SK-N-SH (cell line): ENCODE measurements around the gene CLTCL1. TPM values are rescaled to one million over a fixed set of nuclear protein-coding genes. Genes with fewer than 3 reads are reported as not detected.

Source experiments
- CTCF ChIA-PET: fragments of 300-600, 350-600 bp; formaldehyde crosslinking; extraction: SDS; loops from one replicate; lab custom pipeline; 2021; lab: Yijun Ruan, JAX
- POLR2A ChIA-PET: fragments of 350-600 bp; sonication (Branson Sonifier 250); formaldehyde crosslinking; extraction: SDS; loops from one replicate; lab custom pipeline; 2020; ENCODE audit warnings: antibody characterized with exemption, inconsistent platforms; lab: Yijun Ruan, JAX
- DNase-seq: peaks from one replicate; pipeline ENCODE4 v3.0.0; 2012
- H2AFZ ChIP-seq: fragments of 200-600 bp; sonication (generic); 2 replicates; pipeline ENCODE4 v1.8.1; 2016; ENCODE audit warnings: antibody characterized with exemption, mild to moderate bottlenecking, low read depth
- H3F3A ChIP-seq: fragments of 200-600 bp; sonication (generic); replicated peaks from 2 replicates; pipeline ENCODE3; 2016; ENCODE audit warnings: antibody characterized with exemption, mild to moderate bottlenecking; ENCODE audit not compliant: insufficient read depth
- H3K27ac ChIP-seq, 2 experiments: fragments of 200-500 bp in 1 of 2; fragments of 200-600 bp in 1 of 2; sonication (Bioruptor generic) in 1 of 2; sonication (generic), shearing (Covaris generic) in 1 of 2; 2 replicates each; pipeline versions ENCODE4 v1.5.1 to v1.6.1; 2014 to 2016; ENCODE audit warnings: low read depth in 2 of 2, inconsistent platforms in 1 of 2, low read length in 1 of 2, mild to moderate bottlenecking in 1 of 2, mixed read lengths in 1 of 2
- H3K27me3 ChIP-seq: fragments of 200-600 bp; sonication (generic), shearing (Covaris generic); 2 replicates; pipeline ENCODE4 v1.6.1; 2016; ENCODE audit warnings: mixed run types; ENCODE audit not compliant: insufficient read depth
- H3K36me3 ChIP-seq, 2 experiments: fragments of 200-500 bp in 1 of 2; fragments of 200-600 bp in 1 of 2; sonication (Bioruptor generic) in 1 of 2; sonication (generic) in 1 of 2; replicated peaks in 1 of 2; 2 replicates each; pipeline versions ENCODE3 to v1.5.1; 2014 to 2016; ENCODE audit warnings: low read length in 1 of 2, mild to moderate bottlenecking in 1 of 2; ENCODE audit not compliant: insufficient read depth in 2 of 2, control insufficient read depth in 1 of 2
- H3K4me1 ChIP-seq, 2 experiments: fragments of 200-500 bp in 1 of 2; fragments of 200-600 bp in 1 of 2; sonication (Bioruptor generic) in 1 of 2; sonication (generic), shearing (Covaris generic) in 1 of 2; 2 replicates each; pipeline versions ENCODE4 v1.5.1 to v1.6.1; 2014 to 2016; ENCODE audit warnings: low read depth in 1 of 2, low read length in 1 of 2, mixed run types in 1 of 2; ENCODE audit not compliant: insufficient read depth in 2 of 2, control insufficient read depth in 1 of 2
- H3K4me2 ChIP-seq: fragments of 200-600 bp; sonication (generic), shearing (Covaris generic); 2 replicates; pipeline ENCODE4 v1.6.1; 2017; ENCODE audit warnings: mixed run types
- H3K4me3 ChIP-seq, 2 experiments: fragments of 200-500 bp in 1 of 2; fragments of 200-600 bp in 1 of 2; sonication (Bioruptor generic) in 1 of 2; sonication (generic), shearing (Covaris generic) in 1 of 2; 2 replicates each; pipeline versions ENCODE4 v1.5.1 to v1.8.1; 2014 to 2016; ENCODE audit warnings: low read depth in 2 of 2, inconsistent platforms in 1 of 2, low read length in 1 of 2, mild to moderate bottlenecking in 1 of 2, mixed read lengths in 1 of 2, moderate library complexity in 1 of 2
- H3K79me2 ChIP-seq: fragments of 200-600 bp; sonication (generic); 2 replicates; pipeline ENCODE4 v1.8.1; 2017; ENCODE audit warnings: mild to moderate bottlenecking; ENCODE audit not compliant: insufficient read depth
- H3K9ac ChIP-seq: fragments of 200-600 bp; sonication (generic); 2 replicates; pipeline ENCODE4 v1.6.1; 2017; ENCODE audit warnings: mixed run types
- H3K9me2 ChIP-seq: fragments of 200-600 bp; sonication (generic); 2 replicates; pipeline ENCODE4 v1.6.1; 2017; ENCODE audit warnings: mixed run types
- H3K9me3 ChIP-seq: fragments of 200-600 bp; sonication (generic); 2 replicates; pipeline ENCODE4 v1.6.1; 2017; ENCODE audit warnings: mixed run types, mild to moderate bottlenecking, moderate library complexity
- H4K20me1 ChIP-seq: fragments of 200-600 bp; sonication (generic); 2 replicates; pipeline ENCODE4 v1.6.1; 2017; ENCODE audit warnings: mild to moderate bottlenecking, mixed run types; ENCODE audit not compliant: insufficient read depth
- CHD2 ChIP-seq: fragments of 150-350 bp; IDR thresholded peaks from 2 replicates; pipeline ENCODE4 v1.6.1; 2018; ENCODE audit warnings: low read length; ENCODE audit not compliant: partially characterized antibody
- CTCF ChIP-seq: fragments of 200-600 bp; sonication (generic); IDR thresholded peaks from 2 replicates; pipeline ENCODE4 v1.6.1; 2017; ENCODE audit warnings: antibody characterized with exemption, mild to moderate bottlenecking, moderate library complexity
- FOXJ3 ChIP-seq: sonication (generic); formaldehyde crosslinking; IDR thresholded peaks from 2 replicates; pipeline ENCODE4 v1.5.1; 2020; ENCODE audit warnings: mild to moderate bottlenecking, missing genetic modification reagents
- FOXM1 ChIP-seq: IDR thresholded peaks from 2 replicates; pipeline ENCODE4 v1.4.0; 2012; ENCODE audit warnings: low read depth, mild to moderate bottlenecking
- GATA2 ChIP-seq: sonication (generic); formaldehyde crosslinking; IDR thresholded peaks from 2 replicates; pipeline ENCODE4 v1.5.0; 2020; ENCODE audit warnings: mild to moderate bottlenecking, missing genetic modification reagents
- POLR2AphosphoS5 ChIP-seq: IDR thresholded peaks from 2 replicates; pipeline ENCODE4 v1.6.1; 2012; ENCODE audit warnings: low read depth, low read length
- SMC3 ChIP-seq: IDR thresholded peaks from 2 replicates; pipeline ENCODE4 v1.6.1; 2012; ENCODE audit warnings: low read depth, low read length, improper control_type of control experiment
- TAF1 ChIP-seq: IDR thresholded peaks from 2 replicates; pipeline ENCODE4 v1.6.1; 2012; ENCODE audit warnings: low read depth, mild to moderate bottlenecking, low read length, moderate library complexity, borderline replicate concordance
- WGBS: methylation state at CpG from one replicate; pipeline ENCODE4 v1.1.6; 2017; ENCODE audit warnings: low lambda C conversion rate; 5-methylcytosine and 5-hydroxymethylcytosine counted together
- polyA plus RNA-seq, 3 experiments: library from polyadenylated mRNA; depleted of rRNA; stranded (reverse); fragments of >200 nt; gene quantifications; 2 replicates each; pipeline ENCODE4 v1.2.3, GENCODE V29; 2012

The CLTCL1 gene
- polyA plus RNA-seq, 1 of the 3 experiments (the other 2 are of a cell fraction) = 6.7 TPM

- no peak overlapping the region; the same call in 1 of the 2 replicates for H2AFZ ChIP-seq
- H3K4me2 ChIP-seq = no peak overlapping the region
- POLR2A ChIA-PET = no interaction called here
Measured at GRCh38 chr22:19169947-19170318, 121.6 kb downstream of the CLTCL1 start.

GRCh38 chr22:19169002-19169946 is 122.2 kb downstream of the CLTCL1 start:
- no peaks in the 10 kb centered on the region for H3K9me2 ChIP-seq
- no peak overlapping the region for H3K9ac ChIP-seq
- peaks cover 39% of the 10 kb centered on the region for H3K27me3 ChIP-seq
- peak overlapping the region; percentile 59; the same call in 1 of the 2 replicates for H2AFZ ChIP-seq
- H3K4me2 ChIP-seq = no peak overlapping the region
- no peaks in the 10 kb centered on the region for H3K36me3 ChIP-seq
- H3K9me3 ChIP-seq = no peaks in the 10 kb centered on the region
- ChIA-PET CTCF (interaction anchor here (1.2 to 1.8 kb wide), 3 partner anchors 10 to 510 kb away, joined by 3 to 7 read pairs (median 4); partner anchors contain the start of gene ESS2), POLR2A (no interaction called here)
- TF ChIP-seq GATA2 (CRISPR knock-in tag) = 0 out of 2 replicates have a peak, but pooled peaks have one; percentile 7
- TF ChIP-seq POLR2AphosphoS5 = no peak
- no peak for TF ChIP-seq CHD2
- TF ChIP-seq TAF1 = no peak
- peak overlapping the region in 1 of 2 experiments; percentile 21; a peak in 1 of 4 replicates for H3K4me3 ChIP-seq
- DNase-seq = peak; percentile 60
- 0 out of 2 replicates have a peak, but pooled peaks cover 6% of the 10 kb centered on the region for H4K20me1 ChIP-seq
- peaks cover 29% of the 10 kb centered on the region for H3K79me2 ChIP-seq
- H3K27ac ChIP-seq = no peak overlapping the region
- H3K4me1 ChIP-seq = peaks cover 15 to 32% of the 10 kb centered on the region in 2 experiments
- WGBS = 21% methylated on average over 31 of the region's 58 CpGs
- no peaks in the 10 kb centered on the region for H3F3A ChIP-seq

More at GRCh38 chr22:19169947-19170318, 121.6 kb downstream of the CLTCL1 start:
- no peak for DNase-seq
- H3K27me3 ChIP-seq = peaks cover 39% of the 10 kb centered on the region
- no peaks in the 10 kb centered on the region for H3K9me2 ChIP-seq
- H4K20me1 ChIP-seq = peaks cover 9% of the 10 kb centered on the region; the same call in 1 of the 2 replicates
- H3K27ac ChIP-seq = no peak overlapping the region
- CTCF ChIA-PET = interaction anchor here (1.3 to 1.8 kb wide), 2 partner anchors 10 to 25 kb away, joined by 3 to 7 read pairs; partner anchors contain the start of gene ESS2
- H3K9me3 ChIP-seq = no peaks in the 10 kb centered on the region
- 75% methylated on average over 2 of the region's 7 CpGs for WGBS
- no peaks in the 10 kb centered on the region for H3F3A ChIP-seq
- TF ChIP-seq SMC3 = no peak
- no peak for TF ChIP-seq FOXJ3
- no peak overlapping the region for H3K4me3 ChIP-seq
- no peaks in the 10 kb centered on the region for H3K36me3 ChIP-seq
- no peak overlapping the region for H3K9ac ChIP-seq
- peaks cover 34% of the 10 kb centered on the region for H3K79me2 ChIP-seq
- H3K4me1 ChIP-seq = peaks cover 20 to 39% of the 10 kb centered on the region in 2 experiments

- Histone ChIP-seq H3K36me3 (no peaks in the 10 kb centered on the region), H2AFZ (no peak overlapping the region), H3K9ac (no peak overlapping the region), H3K27me3 (peaks cover 39% of the 10 kb centered on the region), H3K79me2 (peaks cover 19% of the 10 kb centered on the region), H3K9me3 (no peaks in the 10 kb centered on the region), H3K9me2 (no peaks in the 10 kb centered on the region), H3F3A (no peaks in the 10 kb centered on the region), H3K4me2 (no peak overlapping the region), H3K4me1 (peaks cover 9 to 22% of the 10 kb centered on the region in 2 experiments), H4K20me1 (no peaks in the 10 kb centered on the region), H3K4me3 (no peak overlapping the region), H3K27ac (no peak overlapping the region)
- TF ChIP-seq CTCF = peak; percentile 13; the same call in 1 of the 2 replicates
- no peak for TF ChIP-seq FOXM1
- WGBS = 38% methylated on average over 15 of the region's 17 CpGs
- ChIA-PET CTCF (interaction anchor here (1.1 to 2.8 kb wide), 3 partner anchors 11 to 511 kb away, joined by 4 to 10 read pairs (median 4); partner anchors contain the start of gene ESS2), POLR2A (no interaction called here)
- no peak for DNase-seq
Measured at GRCh38 chr22:19168088-19168890, 123.2 kb downstream of the CLTCL1 start.
